NCI-H2196 treated with DMSO at 0.1 percent for 48 hours (cell line): ENCODE results near the gene STK32B.

Experiments used
- DNase-seq: peaks from one replicate; lab custom pipeline; 2025; ENCODE audit not compliant: unreplicated experiment; lab: John Stamatoyannopoulos, UW

STK32B gene

DNA sequence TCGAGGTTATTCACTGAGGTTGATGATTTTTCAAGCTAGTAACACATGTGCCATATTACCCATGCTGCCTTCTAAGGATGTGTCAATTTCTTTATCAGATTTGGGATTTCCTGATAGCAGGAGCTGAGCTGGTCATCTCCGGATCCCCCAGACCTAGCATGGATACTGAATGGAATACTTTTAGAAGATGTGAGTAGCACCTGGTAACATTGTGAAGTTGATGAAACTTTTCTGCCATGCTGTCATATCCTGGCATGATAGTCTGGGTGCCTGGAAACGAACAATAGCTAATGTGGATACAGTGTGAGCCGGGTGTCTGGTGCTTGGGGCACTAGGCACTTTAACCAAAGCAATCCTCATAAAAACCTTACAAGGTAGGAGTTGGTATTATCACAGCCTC, 21.1 kb upstream of the STK32B start:
- DNase-seq = no peak

DNA sequence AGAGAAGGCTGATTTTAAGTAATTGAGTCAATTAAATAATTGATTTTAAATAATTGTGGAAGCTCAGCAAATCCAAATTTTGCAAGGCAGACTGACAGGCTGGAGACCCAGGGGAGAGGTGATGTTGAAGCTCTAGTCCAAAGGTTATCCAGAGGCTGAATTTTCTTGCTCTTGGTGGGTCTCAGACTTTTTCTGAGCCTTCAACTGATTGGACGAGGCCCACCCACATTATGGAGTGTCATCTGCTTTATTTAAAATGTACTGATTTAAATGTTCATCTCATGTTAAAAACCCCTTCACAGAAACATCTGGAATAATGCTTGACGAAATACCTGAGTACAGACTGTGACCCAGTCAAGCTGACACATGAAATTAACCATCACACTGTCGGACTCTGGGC, 20.4 kb upstream of the STK32B start:
- no peak for DNase-seq

DNA sequence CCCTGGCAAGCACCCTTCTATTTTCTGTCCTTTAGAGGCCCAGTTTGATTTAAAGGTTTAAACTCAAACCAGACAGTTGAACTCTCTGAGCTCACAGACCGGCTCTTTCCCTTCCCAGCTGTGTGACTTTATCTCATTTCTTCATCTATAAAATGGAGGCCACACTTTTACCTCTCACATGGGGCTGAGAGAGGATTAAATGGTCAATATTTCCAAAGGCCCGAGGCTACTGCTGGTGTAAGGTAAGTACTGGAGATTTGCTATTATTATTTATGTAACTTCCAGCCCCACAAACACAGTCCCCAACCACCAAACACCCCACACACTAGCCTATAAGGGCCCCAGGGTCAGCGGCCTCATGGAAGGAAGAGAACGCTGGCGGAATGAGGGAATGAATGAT, 18.5 kb upstream of the STK32B start:
- no peak for DNase-seq

DNA sequence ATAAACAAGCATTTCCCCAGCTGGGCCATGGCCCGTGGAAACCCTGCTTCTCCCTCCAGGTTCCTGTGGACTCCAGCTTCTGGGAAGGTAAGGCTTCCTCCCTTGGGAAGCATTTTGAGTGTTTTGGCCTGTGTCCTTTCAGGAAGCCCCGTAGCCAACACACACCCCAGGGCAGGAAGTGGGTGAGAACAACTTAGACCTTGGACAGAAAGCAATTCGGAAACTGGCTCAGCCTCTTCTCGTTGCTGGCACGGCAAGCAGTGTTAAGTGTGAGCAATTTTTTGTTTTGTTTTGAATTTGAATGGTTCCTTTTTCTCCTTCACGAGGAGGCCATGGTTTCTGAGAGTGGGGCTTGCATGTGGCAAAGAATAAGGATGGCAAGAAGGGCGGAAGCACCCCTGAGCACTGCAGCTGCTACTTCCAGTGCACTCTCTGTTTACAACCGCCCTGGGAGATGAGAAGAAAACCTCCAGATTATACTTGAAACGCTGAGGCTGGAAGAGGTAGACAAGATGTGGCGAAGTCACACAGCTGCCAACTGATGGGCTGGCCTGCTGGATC, 17.9 kb upstream of the STK32B start:
- no peak for DNase-seq

DNA sequence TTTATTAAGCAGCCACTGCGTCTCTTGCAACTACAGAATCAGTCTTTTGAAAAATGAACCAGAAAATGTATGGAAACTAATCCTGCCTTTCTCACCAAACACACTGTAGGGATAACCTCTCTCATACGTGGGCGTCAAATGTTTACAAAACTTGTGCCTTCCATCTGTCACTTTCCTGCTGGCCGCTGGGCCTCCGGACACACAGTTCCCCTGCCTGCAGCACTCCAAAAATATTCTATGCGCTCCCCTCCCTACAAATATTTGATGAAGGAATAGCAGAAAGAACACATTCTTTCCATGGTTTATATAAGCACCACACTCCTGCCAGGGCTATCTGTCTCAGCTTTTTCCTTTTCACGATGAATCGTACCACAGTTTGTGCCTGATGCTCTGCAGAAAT, 17.1 kb upstream of the STK32B start:
- no peak for DNase-seq

DNA sequence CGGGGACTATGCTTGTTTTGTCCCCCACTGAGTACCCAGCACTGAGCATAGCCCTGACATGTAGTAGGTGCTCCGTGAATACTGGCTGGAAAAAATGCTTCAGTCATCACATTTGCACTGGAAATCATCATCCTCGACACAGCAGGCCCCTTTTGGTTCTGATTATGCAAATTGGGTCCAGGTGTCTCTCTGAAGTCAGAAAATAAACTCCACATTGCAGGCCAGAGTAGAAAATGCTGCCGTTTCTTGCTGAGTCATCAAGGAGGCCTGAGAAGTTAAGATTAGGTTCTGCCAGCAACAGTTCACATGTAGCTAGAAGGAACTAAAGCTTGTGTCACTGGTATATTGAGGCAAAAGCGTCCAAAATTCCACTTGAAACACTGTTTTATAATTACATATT, 15.0 kb upstream of the STK32B start:
- DNase-seq = no peak

DNA sequence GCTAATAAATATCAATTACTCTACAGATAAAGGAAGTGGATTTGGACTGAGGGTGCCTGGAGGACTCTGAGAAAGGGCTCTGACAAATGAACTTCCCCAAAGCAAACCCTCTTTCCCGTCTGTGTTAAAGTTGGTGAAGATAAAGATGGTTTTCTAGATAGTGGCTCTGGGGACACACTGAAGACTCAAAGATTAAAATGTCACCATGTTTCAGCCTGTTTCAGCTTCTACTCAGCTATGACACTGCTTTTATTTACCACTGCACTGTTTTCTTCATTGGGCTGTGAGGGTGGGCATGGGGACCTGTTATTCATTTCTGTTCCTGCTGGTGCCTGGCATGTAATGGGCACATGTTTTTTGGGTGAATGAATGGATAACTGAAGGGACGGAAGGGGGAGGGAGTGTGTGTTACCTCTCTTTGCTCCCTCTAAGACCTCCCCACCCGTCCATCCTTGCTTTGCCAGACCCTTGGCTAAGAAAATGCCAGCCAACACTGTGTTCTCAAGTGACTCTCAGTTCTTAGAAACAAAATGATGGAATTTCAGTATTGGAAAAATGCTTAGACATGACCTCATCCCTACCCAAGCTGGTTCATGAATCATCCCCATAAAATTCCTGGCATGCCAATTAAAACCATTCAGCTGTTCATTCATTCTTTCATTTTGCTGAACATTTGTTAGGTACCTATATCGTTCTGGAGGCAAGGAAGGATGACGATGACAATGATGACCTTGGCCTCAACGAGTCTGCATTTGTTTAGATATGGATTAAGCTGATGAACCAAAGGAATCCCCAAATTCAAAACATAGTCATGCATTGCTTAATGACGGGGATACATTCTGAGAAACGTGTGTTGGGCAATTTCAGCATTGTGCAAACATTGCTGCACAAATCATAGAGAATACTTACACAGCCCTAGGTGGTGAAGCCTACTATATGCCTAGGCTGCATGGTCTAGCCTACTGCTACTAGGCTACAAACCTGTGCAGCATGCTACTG, 13.4 kb upstream of the STK32B start:
- DNase-seq = no peak

DNA sequence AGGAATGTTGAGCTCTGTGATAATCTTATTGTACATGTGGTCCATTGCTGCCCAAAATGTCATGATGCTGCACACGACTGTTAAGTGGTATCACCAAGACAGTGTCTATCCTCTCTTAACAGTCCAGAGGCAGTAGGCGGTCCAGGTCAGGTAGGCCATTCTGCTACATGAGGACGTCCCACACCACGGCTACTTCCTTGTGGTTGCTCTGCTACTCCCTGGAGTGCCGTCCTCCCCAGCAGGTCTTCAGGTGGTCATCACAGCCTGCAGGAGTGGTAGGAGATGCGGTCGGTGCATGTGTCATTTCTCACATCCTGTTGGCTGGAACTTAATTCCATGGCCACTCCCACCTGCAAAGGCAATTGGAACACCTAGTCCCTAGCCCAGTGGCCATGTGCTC, 11.5 kb upstream of the STK32B start:
- no peak for DNase-seq

DNA sequence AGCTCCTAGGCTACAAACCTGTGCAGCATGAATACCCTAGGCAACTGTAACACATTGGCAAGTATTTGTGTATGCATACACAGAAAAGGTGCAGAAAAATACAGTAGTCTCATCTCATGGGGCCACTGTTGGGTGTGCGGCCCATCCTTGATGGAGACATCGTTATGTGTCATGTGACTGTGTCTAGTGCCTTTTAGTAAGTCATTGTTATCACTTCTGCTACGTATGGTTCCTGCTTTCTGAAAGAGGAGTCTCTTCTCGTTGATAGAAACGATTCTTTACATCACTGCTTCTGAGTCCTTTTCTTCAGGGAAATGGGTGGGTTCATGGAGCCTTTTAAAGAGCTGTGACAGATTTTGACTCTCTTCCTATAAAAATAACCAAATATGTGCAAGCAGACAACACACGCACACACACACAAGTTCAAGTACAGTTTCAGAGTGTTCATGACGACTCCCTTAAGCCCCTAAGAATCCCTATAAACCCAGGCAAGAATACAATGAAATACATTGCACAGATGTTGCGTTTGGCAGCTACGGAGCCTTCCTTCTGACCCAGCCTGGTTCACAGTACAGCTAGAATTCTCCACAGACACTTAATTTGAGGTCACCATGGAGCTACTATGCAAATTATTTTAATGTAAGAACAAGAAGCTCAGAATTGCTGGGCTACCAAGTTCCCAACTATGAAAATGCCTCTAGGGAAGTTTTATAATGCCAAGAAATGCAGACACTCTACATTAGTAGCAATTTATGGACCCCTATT, 10.2 kb upstream of the STK32B start:
- DNase-seq = no peak

DNA sequence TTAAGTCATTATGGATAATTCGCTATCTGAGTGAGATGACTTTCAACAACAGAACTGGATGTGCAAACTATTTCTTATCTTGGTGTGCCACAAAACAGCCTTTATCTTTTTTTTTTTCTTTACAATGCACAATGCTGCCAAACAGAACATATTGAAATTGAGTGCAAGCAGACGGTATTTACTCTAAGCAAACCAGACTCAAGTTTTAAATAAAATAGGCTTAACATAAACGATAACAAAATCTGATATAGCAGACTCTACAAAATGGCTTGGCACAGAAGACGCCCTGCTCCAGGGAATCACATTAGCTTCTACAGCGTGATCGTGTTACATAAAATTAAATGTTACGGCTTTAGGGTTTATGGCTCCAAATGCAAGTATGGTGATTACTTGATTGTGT, 9.6 kb upstream of the STK32B start:
- no peak for DNase-seq

DNA sequence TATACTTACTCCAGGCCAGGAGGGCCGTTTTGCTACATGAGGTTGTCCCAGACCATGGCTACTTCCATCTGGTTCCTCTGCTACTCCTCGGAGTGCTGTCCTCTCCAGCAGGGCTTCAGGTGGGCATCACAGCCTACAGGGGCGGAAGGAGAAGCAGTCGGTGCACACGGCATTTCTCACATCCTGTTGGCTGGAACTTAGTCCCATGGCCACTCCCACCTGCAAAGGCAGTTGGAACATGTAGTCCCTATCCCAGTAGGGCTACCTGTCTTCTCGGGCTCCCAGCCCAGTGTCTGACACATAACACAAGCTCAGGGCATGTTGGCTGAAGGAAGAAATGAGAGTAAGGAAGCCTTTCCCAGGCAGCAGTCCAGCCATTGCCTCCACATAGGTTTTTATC, 7.7 kb upstream of the STK32B start:
- DNase-seq = no peak

DNA sequence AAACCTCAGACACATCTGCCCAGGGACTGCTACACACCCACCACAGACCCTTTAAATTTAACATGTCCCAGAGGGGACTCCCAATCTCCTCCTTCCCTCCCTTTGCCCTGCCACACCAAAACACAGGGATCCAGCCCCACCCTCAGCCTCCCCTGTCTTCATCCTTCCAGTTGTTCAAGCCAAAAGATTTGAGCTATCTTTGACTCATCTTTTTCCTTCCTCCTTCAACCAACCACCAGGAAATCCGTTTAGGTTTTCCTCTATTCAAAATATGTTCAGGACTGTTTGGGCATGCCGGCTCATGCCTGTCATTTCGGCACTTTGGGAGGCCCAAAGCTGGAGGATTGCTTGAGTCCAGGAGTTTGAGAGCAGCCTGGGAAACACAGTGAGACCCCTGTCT, 6.9 kb upstream of the STK32B start:
- no peak for DNase-seq

DNA sequence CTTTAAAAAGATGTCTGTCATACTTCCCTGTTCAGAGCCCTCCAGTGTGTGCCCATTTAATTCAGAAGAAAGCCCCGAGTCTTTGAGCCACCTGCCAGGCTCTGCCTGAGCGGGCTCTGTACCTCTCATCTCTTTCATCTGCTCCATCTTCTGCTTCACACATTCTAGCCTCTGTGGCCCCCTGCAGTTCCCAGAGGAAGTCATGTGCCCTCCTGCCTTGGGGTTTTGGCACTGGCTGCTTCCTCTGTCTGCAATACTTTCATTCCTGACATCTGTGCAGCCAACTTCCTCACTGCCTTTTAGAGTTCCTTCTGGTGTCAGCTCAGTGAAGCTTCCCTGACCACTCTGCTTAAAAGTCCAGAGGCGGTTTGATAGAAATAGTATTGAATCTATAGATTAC, 6.2 kb upstream of the STK32B start:
- no peak for DNase-seq

DNA sequence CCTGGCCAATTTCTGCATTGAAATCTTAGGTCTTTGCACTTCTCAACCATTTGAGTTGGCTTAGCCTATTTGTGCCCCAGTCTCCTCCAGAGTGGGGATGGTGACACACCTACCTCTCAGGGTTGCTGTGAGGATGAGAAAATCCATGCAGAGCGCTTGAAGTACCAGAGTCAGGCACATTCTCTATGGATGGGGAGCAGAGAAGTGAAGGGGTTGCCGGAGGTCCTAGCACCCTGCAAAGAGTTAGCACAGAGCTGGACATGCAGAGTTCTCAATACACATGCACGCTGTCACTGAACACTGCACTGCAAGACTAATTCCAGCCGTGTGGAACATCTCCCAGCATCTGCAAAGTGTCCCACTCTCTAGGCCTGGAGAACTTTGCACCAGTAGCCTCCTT, 2.6 kb upstream of the STK32B start:
- no peak for DNase-seq

DNA sequence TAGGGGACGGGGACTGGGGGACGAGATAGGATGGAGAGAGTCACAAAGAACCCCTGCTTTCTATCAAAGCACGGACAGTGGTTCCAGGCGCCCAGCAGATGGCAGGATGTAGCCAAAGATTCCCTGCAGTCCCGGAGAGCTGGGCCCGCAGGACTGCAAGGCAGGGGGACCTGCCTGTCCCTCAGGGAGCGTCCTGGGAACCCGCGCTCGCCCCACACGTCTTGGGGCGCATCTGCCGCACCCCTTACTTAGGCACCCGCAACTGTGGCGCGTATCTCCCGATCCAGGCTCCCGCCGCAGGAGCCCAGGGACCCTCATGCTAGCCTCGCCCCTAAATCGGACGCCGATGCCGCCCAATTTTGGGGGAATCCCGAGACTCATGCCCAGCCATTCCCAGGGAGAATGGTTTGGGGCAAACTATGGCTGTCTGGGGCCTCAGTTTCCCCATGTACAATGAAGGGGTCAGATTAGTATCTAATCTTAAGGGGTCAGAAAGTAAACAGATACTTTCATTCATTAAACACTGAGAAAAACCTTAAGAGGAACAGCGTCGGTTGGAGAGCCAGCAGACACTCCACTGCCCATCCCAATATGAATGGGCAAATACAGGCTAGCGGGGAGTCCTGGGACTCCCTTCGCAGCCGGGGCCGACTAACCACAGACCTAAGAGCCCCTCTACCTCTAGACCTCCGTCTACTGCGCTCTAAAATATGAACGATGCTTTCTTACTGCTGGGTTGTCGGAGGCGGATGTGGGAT, 581 bp upstream of the STK32B start:
- no peak for DNase-seq

DNA sequence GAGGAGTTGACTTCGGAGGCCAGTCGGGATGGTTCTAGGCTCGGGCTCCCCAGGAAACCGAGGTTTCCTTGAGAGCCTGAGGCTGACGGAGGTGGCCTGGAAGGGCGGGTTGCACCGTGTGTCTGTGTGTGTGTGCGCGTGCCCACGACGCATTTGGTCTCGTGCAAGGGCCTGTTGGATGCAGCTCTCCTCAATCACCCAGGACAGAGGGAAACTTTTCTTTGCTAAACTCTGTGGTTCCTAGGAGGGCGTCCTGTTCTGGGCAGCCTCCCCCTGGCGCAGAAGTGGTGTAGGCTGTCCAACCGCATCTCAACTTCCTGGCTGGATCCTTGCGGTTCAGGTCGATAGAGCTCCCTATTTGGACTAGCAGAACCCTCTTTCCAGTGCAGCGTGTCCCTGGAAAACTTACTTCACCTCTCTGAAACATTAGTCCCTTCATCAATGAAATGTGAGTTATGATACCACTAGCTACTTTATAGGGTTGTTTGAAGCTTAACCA, 973 bp downstream of the STK32B start:
- DNase-seq = no peak

DNA sequence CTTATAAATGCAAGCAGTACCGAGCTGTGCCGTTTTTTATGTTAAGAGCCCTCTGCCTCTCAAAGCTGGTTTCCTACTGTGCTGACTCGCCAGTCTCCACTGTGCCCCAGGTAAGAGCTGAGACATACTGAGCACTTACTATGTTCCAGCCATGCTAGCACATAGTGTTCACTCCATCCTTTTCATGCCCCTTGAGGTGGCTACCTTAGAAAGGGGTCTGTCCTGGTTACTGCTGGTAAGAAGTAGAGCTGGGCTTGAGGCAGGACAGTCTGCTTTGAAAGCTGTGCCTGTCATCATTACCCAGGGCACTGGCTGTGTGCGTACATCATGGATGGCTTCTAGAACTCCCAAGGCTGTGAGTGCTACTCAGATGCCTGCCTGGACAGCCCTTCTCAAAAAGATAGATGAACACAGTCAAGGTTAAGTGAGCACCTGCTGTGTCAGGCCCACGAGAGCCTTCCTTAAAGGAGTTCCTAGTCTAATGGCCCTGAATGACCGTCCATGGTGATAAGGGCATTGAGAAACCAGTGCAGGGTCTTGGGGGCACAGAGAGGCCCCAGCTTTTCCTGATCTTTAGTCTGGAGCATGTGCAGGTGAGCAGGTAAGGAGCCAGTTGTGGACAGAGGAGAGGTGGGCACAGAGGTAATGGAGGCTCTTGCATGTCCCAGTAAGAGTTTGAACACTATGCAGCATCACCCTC, 1.6 kb downstream of the STK32B start:
- DNase-seq = no peak

DNA sequence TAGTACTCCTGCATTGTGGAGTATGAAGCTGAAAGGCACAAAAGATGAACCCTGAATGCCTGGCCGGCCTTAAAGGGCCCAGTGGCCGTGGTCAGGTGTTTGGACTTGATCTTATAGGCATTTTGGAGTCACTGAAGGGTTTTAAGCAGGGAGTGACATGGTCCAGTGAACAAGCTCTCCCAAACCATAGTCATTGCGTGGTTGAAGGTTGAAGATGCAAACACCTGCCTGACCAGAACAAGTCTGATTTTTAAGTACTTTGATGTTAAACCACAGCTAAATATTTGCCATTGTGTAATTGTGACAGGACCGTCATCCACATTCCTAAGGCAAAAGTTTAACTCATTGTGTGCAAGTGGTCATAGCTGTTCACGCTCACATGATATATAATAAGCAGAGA, 3.3 kb downstream of the STK32B start:
- no peak for DNase-seq

DNA sequence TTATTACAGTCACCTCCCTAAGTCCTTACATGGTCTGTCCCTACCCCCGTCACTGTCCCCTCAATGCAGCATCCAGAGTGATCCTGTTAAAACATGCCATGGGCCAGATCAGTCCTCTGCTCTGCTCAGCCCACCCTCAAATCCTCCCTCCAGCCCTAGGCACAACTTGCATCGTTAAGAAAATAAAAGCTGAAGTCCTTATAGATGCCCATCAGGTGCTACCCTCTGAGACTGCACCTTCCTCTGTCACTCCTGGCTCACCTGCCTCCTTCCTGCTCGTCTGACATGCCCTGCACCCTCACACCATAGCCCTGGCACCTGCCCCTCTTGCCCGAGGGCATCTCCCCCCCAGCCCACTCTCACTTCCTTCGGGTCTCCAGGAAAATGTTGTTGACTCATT, 4.1 kb downstream of the STK32B start:
- DNase-seq = no peak

DNA sequence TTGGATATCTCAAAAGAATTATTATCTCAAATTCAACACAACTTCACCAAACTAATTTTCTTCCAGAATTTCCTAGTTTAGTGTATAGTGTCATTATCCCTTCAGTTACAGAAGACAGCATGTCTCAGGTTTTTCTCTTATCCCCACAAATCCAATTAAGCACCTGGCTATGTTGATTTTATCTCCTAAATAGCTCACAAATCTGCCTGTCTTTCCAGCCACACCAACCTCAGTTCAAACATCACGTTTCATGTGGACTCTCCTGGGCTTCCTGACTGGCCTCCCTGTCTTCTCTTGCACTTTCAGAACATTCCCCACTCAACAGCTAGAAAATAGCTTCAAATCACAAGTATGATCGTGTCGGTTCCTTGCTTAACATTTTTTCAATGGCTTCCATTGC, 14.8 kb downstream of the STK32B start:
- DNase-seq = no peak
